Gastrocnemius medialis (tissue), 4 donors: Measurements from ENCODE around the gene GPR15LG.

Experiments used
- POLR2A ChIP-seq, 2 donors: fragments of 450-650 bp; IDR thresholded peaks; one replicate each; pipeline ENCODE4 v1.6.1; 2017; ENCODE audit warnings: antibody characterized with exemption in 2 of 2, mild to moderate bottlenecking in 2 of 2, moderate library complexity in 2 of 2
- TF ChIP-seq, protein P1 (sequence below), 5 experiments: fragments of 450-650 bp in 3 of 5; fragments of 200-600 bp in 2 of 5; sonication (generic) in 2 of 5; IDR thresholded peaks in 4 of 5; conservative IDR thresholded peaks in 1 of 5; 1 replicate in 4 of 5; 2 replicates in 1 of 5; pipeline ENCODE4 v1.5.1; 2016 to 2019; ENCODE audit warnings: antibody characterized with exemption in 5 of 5, mild to moderate bottlenecking in 3 of 5, moderate library complexity in 3 of 5

GRCh38 chr10:84221916-84222315 lies 48.3 kb downstream of the GPR15LG start:
- TF ChIP-seq, protein P1, sequence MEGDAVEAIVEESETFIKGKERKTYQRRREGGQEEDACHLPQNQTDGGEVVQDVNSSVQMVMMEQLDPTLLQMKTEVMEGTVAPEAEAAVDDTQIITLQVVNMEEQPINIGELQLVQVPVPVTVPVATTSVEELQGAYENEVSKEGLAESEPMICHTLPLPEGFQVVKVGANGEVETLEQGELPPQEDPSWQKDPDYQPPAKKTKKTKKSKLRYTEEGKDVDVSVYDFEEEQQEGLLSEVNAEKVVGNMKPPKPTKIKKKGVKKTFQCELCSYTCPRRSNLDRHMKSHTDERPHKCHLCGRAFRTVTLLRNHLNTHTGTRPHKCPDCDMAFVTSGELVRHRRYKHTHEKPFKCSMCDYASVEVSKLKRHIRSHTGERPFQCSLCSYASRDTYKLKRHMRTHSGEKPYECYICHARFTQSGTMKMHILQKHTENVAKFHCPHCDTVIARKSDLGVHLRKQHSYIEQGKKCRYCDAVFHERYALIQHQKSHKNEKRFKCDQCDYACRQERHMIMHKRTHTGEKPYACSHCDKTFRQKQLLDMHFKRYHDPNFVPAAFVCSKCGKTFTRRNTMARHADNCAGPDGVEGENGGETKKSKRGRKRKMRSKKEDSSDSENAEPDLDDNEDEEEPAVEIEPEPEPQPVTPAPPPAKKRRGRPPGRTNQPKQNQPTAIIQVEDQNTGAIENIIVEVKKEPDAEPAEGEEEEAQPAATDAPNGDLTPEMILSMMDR (IDR thresholded peaks at IDR 0.05 in 4 of 5, conservative IDR thresholded peaks at IDR 0.05 in 1 of 5) = no peak
- TF ChIP-seq POLR2A (IDR thresholded peaks at IDR 0.05) = no peak
